Duodenal mucosa (tissue), 2 donors: ENCODE measurements around the gene RBM7.

Experiments
- H3K27ac ChIP-seq: one replicate; pipeline ENCODE4 v1.7.0; 2013; ENCODE audit warnings: low read depth, low read length
- H3K27me3 ChIP-seq, 2 donors: one replicate each; pipeline ENCODE4 v1.7.0; 2013; ENCODE audit warnings: low read length in 2 of 2, control low read depth in 1 of 2; ENCODE audit not compliant: insufficient read depth in 2 of 2, control insufficient read depth in 1 of 2
- H3K36me3 ChIP-seq, 2 donors: one replicate each; pipeline ENCODE4 v1.7.0; 2013; ENCODE audit warnings: low read length in 2 of 2, control low read depth in 1 of 2; ENCODE audit not compliant: insufficient read depth in 2 of 2, control insufficient read depth in 1 of 2
- H3K4me1 ChIP-seq, 2 donors: one replicate each; pipeline ENCODE4 v1.7.0; 2013; ENCODE audit warnings: low read length in 2 of 2, control low read depth in 1 of 2; ENCODE audit not compliant: insufficient read depth in 2 of 2, control insufficient read depth in 1 of 2
- H3K4me3 ChIP-seq, 2 donors: one replicate each; pipeline ENCODE4 v1.7.0; 2013; ENCODE audit warnings: low read length in 2 of 2, low read depth in 1 of 2
- H3K9ac ChIP-seq, 2 donors: one replicate each; pipeline ENCODE4 v1.7.0; 2013; ENCODE audit warnings: low read length in 2 of 2, low read depth in 1 of 2
- H3K9me3 ChIP-seq, 2 donors: one replicate each; pipeline ENCODE4 v1.7.0; 2013; ENCODE audit warnings: low read length in 2 of 2, control low read depth in 1 of 2; ENCODE audit not compliant: control insufficient read depth in 1 of 2

The RBM7 gene

GRCh38 chr11:114368918-114369680, 31.4 kb upstream of the RBM7 start:
- Histone ChIP-seq H3K27me3 (peaks cover 0 to 4% of the 10 kb centered on the region in 2 donors), H3K27ac (no peak overlapping the region), H3K36me3 (no peaks in the 10 kb centered on the region), H3K4me1 (no peaks in the 10 kb centered on the region), H3K4me3 (no peak overlapping the region), H3K9ac (no peak overlapping the region), H3K9me3 (no peaks in the 10 kb centered on the region)

- peaks cover 0 to 4% of the 10 kb centered on the region in 2 donors for H3K27me3 ChIP-seq
- H3K9ac ChIP-seq, result no peak overlapping the region
- no peaks in the 10 kb centered on the region for H3K36me3 ChIP-seq
- no peaks in the 10 kb centered on the region for H3K9me3 ChIP-seq
- no peaks in the 10 kb centered on the region for H3K4me1 ChIP-seq
- H3K27ac ChIP-seq, result no peak overlapping the region
- no peak overlapping the region for H3K4me3 ChIP-seq
Measured at GRCh38 chr11:114375052-114375451, 25.4 kb upstream of the RBM7 start.

- Histone ChIP-seq H3K27me3 (peaks cover 0 to 4% of the 10 kb centered on the region in 2 donors), H3K27ac (no peak overlapping the region), H3K4me3 (no peak overlapping the region), H3K9me3 (no peaks in the 10 kb centered on the region), H3K9ac (no peak overlapping the region), H3K4me1 (no peaks in the 10 kb centered on the region), H3K36me3 (no peaks in the 10 kb centered on the region)
Measured at GRCh38 chr11:114377612-114378267, 22.7 kb upstream of the RBM7 start.

- Histone ChIP-seq H3K27me3 (no peaks in the 10 kb centered on the region), H3K9ac (no peak overlapping the region), H3K36me3 (no peaks in the 10 kb centered on the region), H3K4me3 (no peak overlapping the region), H3K4me1 (no peaks in the 10 kb centered on the region), H3K27ac (no peak overlapping the region), H3K9me3 (no peaks in the 10 kb centered on the region)
Measured at GRCh38 chr11:114379394-114380069, 20.9 kb upstream of the RBM7 start.

GRCh38 chr11:114382509-114382908, 18.0 kb upstream of the RBM7 start:
- Histone ChIP-seq H3K9ac (no peak overlapping the region), H3K27ac (no peak overlapping the region), H3K4me1 (no peaks in the 10 kb centered on the region), H3K4me3 (no peak overlapping the region), H3K9me3 (no peaks in the 10 kb centered on the region), H3K27me3 (no peaks in the 10 kb centered on the region), H3K36me3 (no peaks in the 10 kb centered on the region)

- Histone ChIP-seq H3K4me3 (no peak overlapping the region), H3K27me3 (no peaks in the 10 kb centered on the region), H3K4me1 (no peaks in the 10 kb centered on the region), H3K27ac (no peak overlapping the region), H3K36me3 (no peaks in the 10 kb centered on the region), H3K9me3 (no peaks in the 10 kb centered on the region), H3K9ac (no peak overlapping the region)
Measured at GRCh38 chr11:114384487-114384886, 16.0 kb upstream of the RBM7 start.

GRCh38 chr11:114386131-114386530, 14.3 kb upstream of the RBM7 start:
- Histone ChIP-seq H3K9ac (no peak overlapping the region), H3K9me3 (no peaks in the 10 kb centered on the region), H3K27ac (no peak overlapping the region), H3K36me3 (no peaks in the 10 kb centered on the region), H3K4me3 (no peak overlapping the region), H3K27me3 (no peaks in the 10 kb centered on the region), H3K4me1 (no peaks in the 10 kb centered on the region)

GRCh38 chr11:114386545-114386944, 13.9 kb upstream of the RBM7 start:
- no peak overlapping the region for H3K27ac ChIP-seq
- no peaks in the 10 kb centered on the region for H3K4me1 ChIP-seq
- no peaks in the 10 kb centered on the region for H3K27me3 ChIP-seq
- H3K9ac ChIP-seq, result no peak overlapping the region
- H3K9me3 ChIP-seq, result no peaks in the 10 kb centered on the region
- no peak overlapping the region for H3K4me3 ChIP-seq
- no peaks in the 10 kb centered on the region for H3K36me3 ChIP-seq

- no peak overlapping the region for H3K27ac ChIP-seq
- no peaks in the 10 kb centered on the region for H3K27me3 ChIP-seq
- no peaks in the 10 kb centered on the region for H3K9me3 ChIP-seq
- H3K36me3 ChIP-seq, result no peaks in the 10 kb centered on the region
- no peak overlapping the region for H3K9ac ChIP-seq
- H3K4me1 ChIP-seq, result peaks cover 0 to 3% of the 10 kb centered on the region in 2 donors
- no peak overlapping the region for H3K4me3 ChIP-seq
Measured at GRCh38 chr11:114392735-114393667, 7.5 kb upstream of the RBM7 start.
